K562 (cell line): Measurements from ENCODE around the gene JAK3. TPM values are rescaled to one million over a fixed set of nuclear protein-coding genes. Genes with fewer than 3 reads are reported as not detected.
A peak's percentile ranks its signal among the peaks of the same experiment; 100 is the strongest.

Experiments used
- CBX3 ChIP-seq, 2 experiments: IDR thresholded peaks; 1 replicate in 1 of 2; 2 replicates in 1 of 2; pipeline ENCODE4 v1.6.1; 2012; ENCODE audit warnings: inconsistent platforms in 2 of 2, low read length in 2 of 2, borderline replicate concordance in 1 of 2, control low read depth in 1 of 2
- EGR1 ChIP-seq: fragments of 450-650 bp; conservative IDR thresholded peaks from 2 replicates; pipeline ENCODE4 v1.6.1; 2017; ENCODE audit warnings: mild to moderate bottlenecking
- FOXA1 ChIP-seq: fragments of 450-650 bp; IDR thresholded peaks from 2 replicates; pipeline ENCODE4 v1.6.1; 2016; ENCODE audit warnings: mild to moderate bottlenecking, borderline replicate concordance
- HNRNPLL ChIP-seq: fragments of 200-400 bp; formaldehyde crosslinking; IDR thresholded peaks from 2 replicates; pipeline ENCODE4 v1.6.1; 2017; ENCODE audit warnings: low read length, low read depth, mild to moderate bottlenecking; ENCODE audit not compliant: poor library complexity, severe bottlenecking
- JUNB ChIP-seq: fragments of 450-650 bp; formaldehyde crosslinking; conservative IDR thresholded peaks from 2 replicates; pipeline ENCODE4 v1.4.0; 2020; ENCODE audit warnings: mild to moderate bottlenecking
- KDM1A ChIP-seq, 2 experiments: fragments of 450-650 bp; IDR thresholded peaks; 2 replicates each; pipeline ENCODE4 v1.6.1; 2016; ENCODE audit warnings: mild to moderate bottlenecking in 2 of 2
- MAFF ChIP-seq: IDR thresholded peaks from 2 replicates; pipeline ENCODE4 v1.6.1; 2012; ENCODE audit warnings: low read length, improper control_type of control experiment
- MEF2D ChIP-seq: conservative IDR thresholded peaks from 2 replicates; pipeline ENCODE4 v1.6.1; 2016; ENCODE audit warnings: low read depth, missing genetic modification characterization, missing compliant biosample characterization
- POLR2AphosphoS2 ChIP-seq: IDR thresholded peaks from 2 replicates; pipeline ENCODE4 v1.6.1; 2012; ENCODE audit warnings: low read length, improper control_type of control experiment
- PRPF4 ChIP-seq: fragments of 200-400 bp; formaldehyde crosslinking; IDR thresholded peaks from one replicate; pipeline ENCODE4 v1.6.1; 2017; ENCODE audit warnings: low read length, low read depth, mild to moderate bottlenecking; ENCODE audit not compliant: insufficient read depth, poor library complexity, severe bottlenecking
- SOX6 ChIP-seq: fragments of 450-650 bp; IDR thresholded peaks from 2 replicates; pipeline ENCODE4 v1.6.1; 2014; ENCODE audit warnings: mild to moderate bottlenecking
- TBL1XR1 ChIP-seq, 2 experiments: IDR thresholded peaks; 2 replicates each; pipeline ENCODE4 v1.6.1; 2012; ENCODE audit warnings: improper control_type of control experiment in 2 of 2, low read length in 2 of 2, mild to moderate bottlenecking in 1 of 2
- TEAD1 ChIP-seq, 2 experiments: fragments of 450-650 bp in 1 of 2; sonication (generic) in 1 of 2; formaldehyde crosslinking; IDR thresholded peaks; 2 replicates each; pipeline versions ENCODE4 v1.4.0 to v1.8.0; 2020 to 2022; ENCODE audit warnings: mild to moderate bottlenecking in 2 of 2, missing genetic modification reagents in 1 of 2
- ZNF77 ChIP-seq: fragments of 250-450 bp; sonication (Bioruptor Pico); IDR thresholded peaks from 2 replicates; pipeline ENCODE4 v1.5.0; 2020
- polyA plus RNA-seq, 8 experiments: library from polyadenylated mRNA; depleted of rRNA in 4 of 8; stranded (reverse) in 5 of 8; unstranded in 3 of 8; fragments of >200 nt; fragmentation: Nextera tagmentation in 2 of 8; fragmentation: Illumina TruSeq in 1 of 8; extraction: Ambion mirVana in 2 of 8; extraction: Trizol in 1 of 8; gene quantifications; 2 replicates each; pipeline versions ENCODE4 v1.2.1 to v1.2.3, GENCODE V29; 2011 to 2014; ENCODE audit warnings: inconsistent platforms in 1 of 8, missing spikeins in 1 of 8
- total RNA-seq, 7 experiments: library from RNA; depleted of rRNA in 6 of 7; stranded (reverse); fragments of >200 nt in 6 of 7; fragmentation: Illumina TruSeq in 2 of 7; extraction: Trizol in 2 of 7; gene quantifications; 2 replicates each; pipeline versions ENCODE4 v1.2.1 to v1.2.3, GENCODE V29; 2011 to 2021; ENCODE audit warnings: low replicate concordance in 1 of 7
- TF ChIP-seq, protein P1 (sequence below): fragments of 450-650 bp; formaldehyde crosslinking; IDR thresholded peaks from 2 replicates; pipeline ENCODE4 v1.4.0; 2020; ENCODE audit warnings: mild to moderate bottlenecking
- TF ChIP-seq, protein P2 (sequence below): sonication (generic); formaldehyde crosslinking; IDR thresholded peaks from 2 replicates; pipeline ENCODE4 v1.8.1; 2023; ENCODE audit warnings: mild to moderate bottlenecking, missing genetic modification reagents
- TF ChIP-seq, protein P3 (sequence below): sonication (generic); formaldehyde crosslinking; IDR thresholded peaks from 2 replicates; pipeline ENCODE4 v1.8.1; 2023; ENCODE audit warnings: mild to moderate bottlenecking, missing genetic modification reagents

JAK3 gene
- total and polyA plus RNA-seq, 9 of the 15 experiments (the other 6 are each of a cell fraction or from before 2014, with no cell fraction given): 0.01 to 0.18 (median 0.07) TPM; not detected in 1

DNA sequence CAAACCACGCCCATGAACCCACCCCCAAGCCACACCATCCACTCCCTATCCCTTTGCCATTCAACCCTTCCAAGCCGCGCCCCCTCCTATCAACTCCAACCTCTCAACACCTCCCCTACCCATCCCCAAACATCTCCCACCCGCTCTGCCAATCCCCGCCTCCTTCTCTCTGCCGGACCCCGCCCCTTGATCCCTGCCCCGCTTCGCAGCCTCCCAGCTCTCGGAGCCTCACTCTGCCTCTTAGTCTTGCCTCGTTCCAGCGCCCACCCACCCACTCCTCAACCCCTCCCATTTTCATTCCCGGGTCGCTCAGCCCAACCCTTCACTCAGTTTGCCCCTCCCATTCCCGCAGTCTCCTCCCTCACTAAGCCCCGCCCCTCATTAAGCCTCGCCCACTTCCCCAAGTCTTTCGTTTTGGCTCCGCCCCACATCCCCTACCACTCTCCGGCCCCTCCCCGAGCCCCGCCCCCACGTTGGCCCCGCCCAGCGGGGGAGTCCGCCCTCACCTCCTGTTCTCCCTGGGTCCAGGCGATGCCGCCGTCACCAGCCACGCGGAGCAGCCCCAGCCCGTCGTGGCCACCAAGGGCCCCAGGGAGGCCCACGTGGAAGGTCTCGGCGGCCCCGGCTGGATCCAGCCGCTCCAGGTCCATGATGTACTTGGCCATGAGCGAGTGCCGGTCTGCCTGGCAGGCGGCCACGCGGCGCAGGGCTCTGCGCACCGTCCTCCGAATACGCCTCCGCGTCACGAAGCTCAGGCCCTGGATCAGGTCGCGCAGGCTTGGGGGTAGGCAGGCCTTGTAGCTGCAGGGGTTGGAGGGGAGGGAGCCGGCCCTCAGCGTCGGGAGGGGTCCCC lies 5.7 kb downstream of the JAK3 start (continued):
- no peak for TF ChIP-seq POLR2AphosphoS2
- peak in 1 of 2 experiments; percentile 44; a peak in 1 of 4 replicates for TF ChIP-seq TEAD1 (CRISPR knock-in tag; IDR thresholded peaks at IDR 0.05)
- TF ChIP-seq ZNF77: no peak
- TF ChIP-seq MAFF: no peak
- TF ChIP-seq SOX6: 0 out of 2 replicates have a peak, but pooled peaks have one; percentile 8
- TF ChIP-seq MEF2D (tag): no peak
- no peak for TF ChIP-seq PRPF4
- TF ChIP-seq TBL1XR1 (IDR thresholded peaks at IDR 0.05; ENCODE audit: low read length in 2 of 2): no peak
- no peak for TF ChIP-seq FOXA1
- no peak for TF ChIP-seq JUNB
- TF ChIP-seq, protein P1, sequence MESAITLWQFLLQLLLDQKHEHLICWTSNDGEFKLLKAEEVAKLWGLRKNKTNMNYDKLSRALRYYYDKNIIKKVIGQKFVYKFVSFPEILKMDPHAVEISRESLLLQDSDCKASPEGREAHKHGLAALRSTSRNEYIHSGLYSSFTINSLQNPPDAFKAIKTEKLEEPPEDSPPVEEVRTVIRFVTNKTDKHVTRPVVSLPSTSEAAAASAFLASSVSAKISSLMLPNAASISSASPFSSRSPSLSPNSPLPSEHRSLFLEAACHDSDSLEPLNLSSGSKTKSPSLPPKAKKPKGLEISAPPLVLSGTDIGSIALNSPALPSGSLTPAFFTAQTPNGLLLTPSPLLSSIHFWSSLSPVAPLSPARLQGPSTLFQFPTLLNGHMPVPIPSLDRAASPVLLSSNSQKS (CRISPR knock-in tag): no peak
- TF ChIP-seq, protein P2, sequence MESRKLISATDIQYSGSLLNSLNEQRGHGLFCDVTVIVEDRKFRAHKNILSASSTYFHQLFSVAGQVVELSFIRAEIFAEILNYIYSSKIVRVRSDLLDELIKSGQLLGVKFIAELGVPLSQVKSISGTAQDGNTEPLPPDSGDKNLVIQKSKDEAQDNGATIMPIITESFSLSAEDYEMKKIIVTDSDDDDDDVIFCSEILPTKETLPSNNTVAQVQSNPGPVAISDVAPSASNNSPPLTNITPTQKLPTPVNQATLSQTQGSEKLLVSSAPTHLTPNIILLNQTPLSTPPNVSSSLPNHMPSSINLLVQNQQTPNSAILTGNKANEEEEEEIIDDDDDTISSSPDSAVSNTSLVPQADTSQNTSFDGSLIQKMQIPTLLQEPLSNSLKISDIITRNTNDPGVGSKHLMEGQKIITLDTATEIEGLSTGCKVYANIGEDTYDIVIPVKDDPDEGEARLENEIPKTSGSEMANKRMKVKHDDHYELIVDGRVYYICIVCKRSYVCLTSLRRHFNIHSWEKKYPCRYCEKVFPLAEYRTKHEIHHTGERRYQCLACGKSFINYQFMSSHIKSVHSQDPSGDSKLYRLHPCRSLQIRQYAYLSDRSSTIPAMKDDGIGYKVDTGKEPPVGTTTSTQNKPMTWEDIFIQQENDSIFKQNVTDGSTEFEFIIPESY (CRISPR knock-in tag): peak; percentile 88
- TF ChIP-seq, protein P3, sequence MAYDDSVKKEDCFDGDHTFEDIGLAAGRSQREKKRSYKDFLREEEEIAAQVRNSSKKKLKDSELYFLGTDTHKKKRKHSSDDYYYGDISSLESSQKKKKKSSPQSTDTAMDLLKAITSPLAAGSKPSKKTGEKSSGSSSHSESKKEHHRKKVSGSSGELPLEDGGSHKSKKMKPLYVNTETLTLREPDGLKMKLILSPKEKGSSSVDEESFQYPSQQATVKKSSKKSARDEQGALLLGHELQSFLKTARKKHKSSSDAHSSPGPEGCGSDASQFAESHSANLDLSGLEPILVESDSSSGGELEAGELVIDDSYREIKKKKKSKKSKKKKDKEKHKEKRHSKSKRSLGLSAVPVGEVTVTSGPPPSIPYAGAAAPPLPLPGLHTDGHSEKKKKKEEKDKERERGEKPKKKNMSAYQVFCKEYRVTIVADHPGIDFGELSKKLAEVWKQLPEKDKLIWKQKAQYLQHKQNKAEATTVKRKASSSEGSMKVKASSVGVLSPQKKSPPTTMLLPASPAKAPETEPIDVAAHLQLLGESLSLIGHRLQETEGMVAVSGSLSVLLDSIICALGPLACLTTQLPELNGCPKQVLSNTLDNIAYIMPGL (CRISPR knock-in tag): no peak
- peak; percentile 79 for TF ChIP-seq EGR1
- no peak for TF ChIP-seq HNRNPLL
- peak in 1 of 2 experiments; percentile 70; a peak in 1 of 3 replicates for TF ChIP-seq CBX3 (IDR thresholded peaks at IDR 0.05; ENCODE audit: borderline replicate concordance in 1 of 2, low read length in 2 of 2)
- TF ChIP-seq KDM1A (IDR thresholded peaks at IDR 0.05): no peak
